GM18505 (cell line): ENCODE results near the gene KIRREL1.
"Not testable (repeated sequence)": the region's sequence is repeated elsewhere in the genome, so short reads cannot be mapped to it uniquely, and the experiment has no call there.

Source experiments
- ATAC-seq: cut with Tn5 transposase; IDR thresholded peaks from one replicate; pipeline ENCODE4 v1.9.1; 2021; ENCODE audit not compliant: unreplicated experiment
- POLR2A ChIP-seq: IDR thresholded peaks from 4 replicates; pipeline ENCODE4 v1.6.1; 2011; ENCODE audit warnings: borderline replicate concordance; ENCODE audit not compliant: insufficient read depth, insufficient read length; ENCODE audit errors: extremely low read depth

Gene KIRREL1

DNA sequence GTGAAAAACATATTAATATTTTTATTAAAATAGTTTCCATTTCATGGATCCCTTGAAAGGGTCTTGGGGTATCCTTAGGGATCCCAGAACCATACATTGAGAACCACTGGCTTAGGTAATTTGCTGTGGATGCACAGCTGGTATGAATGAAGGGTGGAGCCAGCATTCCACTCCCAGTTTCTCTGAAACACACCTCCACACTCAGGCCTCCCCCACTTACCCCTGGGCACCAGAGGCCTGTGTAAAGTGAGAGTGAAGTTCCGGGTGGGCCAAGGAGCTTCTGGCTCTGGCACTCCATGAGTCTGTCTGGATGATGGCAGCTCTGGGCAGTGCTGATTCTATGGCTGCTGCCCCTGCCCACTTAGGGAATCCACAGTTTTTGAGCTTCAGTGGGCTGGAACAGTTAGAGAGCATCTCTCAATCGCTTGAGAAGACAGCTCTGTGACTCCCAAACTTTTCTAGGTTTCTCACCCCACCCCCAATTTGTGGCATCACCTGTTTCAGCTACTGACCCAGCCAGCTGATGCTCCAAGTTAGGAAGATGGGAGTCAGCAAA, 129.5 kb downstream of the KIRREL1 start:
- no peak for ATAC-seq
- no peak for TF ChIP-seq POLR2A

DNA sequence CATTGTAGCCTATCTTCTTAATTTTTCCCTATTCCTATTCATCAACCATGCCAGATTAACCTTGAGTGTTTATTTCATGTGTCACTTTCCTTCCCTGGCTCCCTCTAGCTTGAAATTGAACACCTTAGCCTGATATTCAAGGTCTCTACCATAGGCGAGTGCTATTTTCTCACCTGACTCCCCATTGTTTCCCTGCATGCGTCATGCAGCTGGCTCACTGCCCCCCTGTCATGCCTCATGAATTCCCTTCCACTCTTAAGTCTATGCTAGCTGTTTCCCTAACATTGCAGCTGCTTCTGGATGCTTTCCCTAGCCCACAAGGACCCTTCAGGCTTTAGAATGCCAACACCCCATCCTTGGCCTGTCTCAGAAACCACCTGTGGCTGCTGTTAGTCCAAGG, 130.6 kb downstream of the KIRREL1 start:
- no peak for ATAC-seq
- TF ChIP-seq POLR2A = no peak

DNA sequence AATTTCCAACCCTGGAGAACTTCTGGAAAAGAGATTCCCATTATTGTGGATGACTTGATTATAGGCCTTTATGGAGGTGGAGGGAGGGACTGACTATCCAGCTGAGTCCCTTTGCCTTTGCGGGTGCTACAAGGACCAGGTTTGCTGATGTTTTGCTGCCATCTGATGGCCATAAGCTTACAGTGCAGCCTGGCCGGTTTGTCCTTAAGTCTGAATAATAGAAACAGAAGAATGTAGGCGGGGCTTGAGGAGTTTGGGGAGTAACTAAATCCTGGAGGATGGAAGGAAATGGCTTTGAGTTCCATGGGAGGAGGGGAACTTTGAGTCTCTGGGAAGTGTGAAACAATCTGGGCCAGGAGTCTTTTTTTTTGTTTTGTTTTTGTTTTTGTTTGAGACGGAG, 131.6 kb downstream of the KIRREL1 start:
- ATAC-seq = no peak

DNA sequence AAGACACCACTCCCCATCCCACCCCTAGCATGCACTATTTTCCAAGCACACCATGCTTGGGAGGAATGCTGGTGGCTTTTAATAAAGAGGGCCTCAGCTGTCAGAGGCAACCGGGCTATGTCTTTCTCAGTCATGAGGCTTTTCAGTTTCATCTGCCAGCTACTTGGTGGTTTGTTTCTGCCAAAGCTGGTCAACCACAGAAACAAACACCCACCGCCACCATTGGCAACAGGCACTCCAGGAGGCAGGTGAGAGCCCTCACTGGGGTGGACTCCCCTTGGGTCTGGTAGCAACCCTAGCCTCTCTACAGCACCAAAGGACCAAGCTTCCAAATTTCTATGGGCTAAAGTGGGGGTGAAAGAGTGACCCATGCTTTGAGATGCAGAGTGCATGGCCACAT, 133.0 kb downstream of the KIRREL1 start:
- no peak for ATAC-seq
- no peak for TF ChIP-seq POLR2A

More for the DNA sequence above, 131.6 kb downstream of the KIRREL1 start:
- TF ChIP-seq POLR2A = no peak

DNA sequence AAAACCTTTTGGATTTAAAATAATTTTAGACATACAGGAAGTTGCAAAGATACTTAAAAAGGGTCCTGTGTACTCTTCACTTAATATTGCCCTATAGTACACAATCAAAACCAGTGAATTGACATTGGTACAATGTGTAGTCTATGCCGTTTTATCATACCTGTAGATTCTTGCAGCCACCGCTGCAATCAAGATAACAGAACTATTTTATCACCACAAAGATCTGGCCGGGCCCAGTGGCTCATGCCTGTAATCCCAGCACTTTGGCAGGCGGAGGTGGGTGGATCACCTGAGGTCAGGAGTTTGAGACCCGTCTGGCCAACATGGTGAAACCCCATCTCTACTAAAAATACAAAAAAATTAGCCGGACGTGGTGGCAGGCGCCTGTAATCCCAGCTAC, 135.1 kb downstream of the KIRREL1 start:
- not testable (repeated sequence) for ATAC-seq

DNA sequence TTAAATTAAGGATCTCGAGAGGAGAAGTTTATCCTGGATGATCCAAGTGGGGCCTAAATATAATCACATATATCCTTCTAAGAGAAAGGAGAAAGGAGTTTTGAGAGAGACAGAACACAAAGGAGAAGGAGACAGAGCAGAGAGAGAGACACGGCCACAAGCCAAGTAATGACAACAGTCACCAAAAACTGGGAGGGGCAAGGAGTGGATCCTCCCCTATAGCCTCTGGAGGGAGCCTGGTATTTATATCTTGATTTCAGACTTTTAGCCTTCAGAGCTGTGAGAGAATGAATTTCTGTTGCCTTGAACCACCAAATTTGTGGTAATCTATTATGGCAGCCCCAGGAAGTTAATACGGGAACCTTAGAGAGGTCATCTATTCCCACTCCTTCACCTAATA, 137.8 kb downstream of the KIRREL1 start:
- TF ChIP-seq POLR2A = no peak
- no peak for ATAC-seq

DNA sequence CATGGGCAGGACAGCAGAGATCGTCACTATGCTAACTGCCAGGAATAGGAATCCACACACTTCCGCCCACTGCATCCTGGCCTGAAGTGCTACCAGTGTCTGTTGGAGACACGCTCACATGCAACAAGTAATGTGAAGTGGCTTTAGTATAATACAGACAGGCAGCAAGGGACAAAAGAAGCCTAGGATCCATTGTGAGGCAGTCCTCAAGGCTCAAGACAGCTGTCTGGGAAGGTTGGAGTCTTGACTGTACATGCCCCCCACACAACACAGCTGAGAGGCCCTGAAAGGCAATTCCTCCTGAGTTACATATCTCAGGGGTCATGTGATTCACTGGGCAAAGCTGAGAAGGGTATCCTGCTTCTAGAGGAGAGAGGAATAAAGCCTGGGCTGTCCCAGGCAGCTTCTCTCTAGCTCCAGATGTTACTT, 147.3 kb downstream of the KIRREL1 start:
- ATAC-seq = no peak
- no peak for TF ChIP-seq POLR2A

DNA sequence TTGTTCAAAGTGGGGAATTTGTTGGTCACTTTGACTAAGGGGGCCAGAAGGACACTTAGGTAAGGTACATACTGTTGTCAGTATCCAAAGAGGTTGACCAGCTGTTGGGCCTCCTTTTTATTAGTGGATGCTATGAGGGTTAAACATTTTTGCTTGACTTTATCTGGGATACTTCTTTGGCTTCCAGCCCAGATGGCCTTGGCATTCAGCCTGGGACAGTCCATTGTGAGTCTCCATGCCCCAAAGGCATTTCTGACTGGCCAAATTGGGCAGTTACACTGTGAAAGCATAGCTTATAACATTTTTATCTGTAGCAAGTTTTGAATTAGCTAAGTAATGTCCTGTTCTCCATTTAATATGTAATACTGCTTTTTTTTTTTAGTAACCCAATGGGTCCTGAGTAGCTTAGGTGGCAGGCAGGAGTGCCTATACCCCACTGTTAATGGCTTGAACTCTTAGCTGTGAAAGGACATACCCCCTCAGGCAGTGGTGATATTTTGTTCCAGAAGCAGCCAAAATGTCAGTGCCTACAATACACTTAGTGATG, 151.8 kb downstream of the KIRREL1 start:
- no peak for TF ChIP-seq POLR2A
- ATAC-seq = no peak

DNA sequence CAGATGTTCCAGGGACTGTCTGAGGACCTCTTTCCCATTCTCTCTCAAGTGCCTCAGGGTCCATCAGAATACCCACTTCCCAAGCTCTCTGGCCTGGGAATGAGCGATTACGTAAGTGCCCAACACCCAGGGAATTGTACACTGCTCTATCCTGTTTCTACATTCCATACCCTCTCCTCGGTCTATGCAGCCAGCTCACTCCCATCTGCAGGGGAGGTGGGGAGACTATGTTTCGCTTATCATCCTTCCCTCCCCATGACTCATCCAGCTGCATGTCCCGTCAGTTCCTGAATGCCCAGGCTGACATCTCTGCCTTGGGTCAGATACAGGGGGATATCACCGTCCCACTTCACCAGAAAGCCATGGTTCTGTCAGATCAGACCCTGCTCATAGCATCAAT, 152.7 kb downstream of the KIRREL1 start:
- no peak for TF ChIP-seq POLR2A
- ATAC-seq = no peak

DNA sequence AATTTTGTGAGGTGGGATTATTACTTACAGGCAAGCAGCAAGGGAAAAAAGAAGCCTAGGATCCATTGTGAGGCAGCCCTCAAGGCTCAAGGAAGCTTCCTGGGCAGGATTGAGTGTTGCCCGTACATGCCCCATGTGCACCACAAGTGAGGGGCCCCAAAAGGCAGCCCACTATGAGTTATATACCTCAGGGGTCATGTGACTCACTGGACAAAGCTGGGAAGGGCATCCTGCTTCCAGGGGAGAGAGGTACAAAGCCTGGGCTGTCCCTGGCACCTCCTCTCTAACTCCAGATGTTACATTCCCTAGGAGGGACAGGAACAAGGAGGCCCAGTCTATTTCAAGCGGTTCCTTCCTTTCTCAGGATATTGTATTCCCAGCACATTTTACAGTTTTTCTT, 153.3 kb downstream of the KIRREL1 start:
- no peak for TF ChIP-seq POLR2A
- ATAC-seq = no peak

DNA sequence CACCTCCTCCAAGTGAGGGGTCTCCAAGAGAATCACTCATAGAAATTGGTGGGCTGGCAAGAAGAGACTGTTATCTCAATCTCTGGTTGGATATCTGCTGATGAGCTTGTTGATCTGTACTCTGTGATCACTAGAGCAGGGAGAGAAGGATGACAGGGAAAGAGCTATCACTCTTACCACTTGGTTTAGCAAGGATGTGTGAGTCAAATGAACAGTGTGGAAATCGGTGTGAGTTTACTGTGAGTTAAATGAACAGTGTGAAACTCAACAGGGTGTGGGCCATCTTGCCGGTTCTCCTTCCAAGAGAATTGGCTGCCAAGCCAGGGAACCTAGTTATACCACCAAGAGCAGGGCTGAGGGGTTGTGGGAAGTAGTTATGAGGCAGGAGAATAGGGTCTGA, 154.0 kb downstream of the KIRREL1 start:
- ATAC-seq = no peak
- no peak for TF ChIP-seq POLR2A

DNA sequence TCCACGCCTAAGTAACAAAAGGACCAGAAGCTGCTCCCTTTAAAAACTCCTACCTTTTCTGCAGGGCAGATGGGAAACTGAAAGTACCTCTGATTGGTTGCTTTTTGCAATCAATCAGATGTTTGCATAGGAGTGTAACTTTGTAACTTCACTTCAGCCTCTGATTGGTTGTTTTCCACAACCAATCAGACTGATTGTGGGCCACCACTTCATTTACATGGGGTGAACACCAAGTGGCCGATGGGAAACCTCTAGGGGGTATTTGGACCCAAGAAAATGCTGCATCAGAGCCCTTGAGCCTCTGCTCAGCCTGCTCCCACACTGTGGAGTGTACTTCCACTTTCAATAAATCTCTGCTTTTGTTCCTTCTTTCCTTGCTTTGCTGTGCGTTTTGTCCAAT, 154.4 kb downstream of the KIRREL1 start:
- no peak for ATAC-seq
- TF ChIP-seq POLR2A = no peak

DNA sequence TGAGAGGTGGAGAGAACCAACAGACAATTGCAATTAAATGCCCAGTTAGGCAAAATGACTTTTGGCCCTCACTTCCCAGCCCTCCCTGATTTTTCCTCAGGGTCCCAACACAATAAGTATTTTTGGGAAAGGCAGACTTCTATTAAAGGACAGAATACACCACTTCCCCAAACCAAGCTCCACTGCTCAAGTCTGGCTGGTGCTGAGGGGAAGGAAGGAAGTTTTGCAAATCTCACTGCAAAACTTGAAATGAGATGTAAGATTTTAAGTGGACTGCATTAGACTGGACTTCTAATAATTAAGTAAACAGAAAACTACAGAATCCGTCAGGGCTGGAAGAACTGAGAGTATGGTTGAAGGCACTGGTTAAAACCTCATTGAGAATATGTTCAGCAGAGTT, 155.0 kb downstream of the KIRREL1 start:
- no peak for ATAC-seq
- no peak for TF ChIP-seq POLR2A

DNA sequence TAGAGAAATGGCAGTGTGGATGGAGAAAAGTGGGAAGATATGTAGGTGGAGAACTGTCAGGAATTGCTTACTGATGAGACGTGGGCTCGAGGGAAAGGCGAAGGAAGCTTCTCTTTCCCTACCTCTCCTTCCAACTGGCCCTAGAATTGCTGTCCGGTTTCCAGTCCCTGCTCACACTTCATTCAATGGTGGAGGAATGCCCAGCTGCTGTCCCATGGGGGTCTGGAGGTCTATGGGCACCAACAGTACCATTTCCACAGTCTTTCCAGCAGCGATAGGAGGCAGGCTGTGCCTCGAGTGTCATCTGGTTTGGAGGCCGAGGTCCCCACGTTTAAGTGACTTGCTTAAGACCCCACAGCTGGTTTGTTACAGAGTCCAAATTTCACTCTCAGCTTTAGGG, 155.7 kb downstream of the KIRREL1 start:
- no peak for TF ChIP-seq POLR2A
- ATAC-seq = no peak
